H9 (cell line): ENCODE data around the gene MAD1L1. TPM values are rescaled to one million over a fixed set of nuclear protein-coding genes. Genes with fewer than 3 reads are reported as not detected.

Experiments
- DNase-seq: peaks from one replicate; pipeline ENCODE4 v3.0.0-alpha.2; 2017
- H2AFZ ChIP-seq: one replicate; pipeline ENCODE4 v1.6.1; 2013; ENCODE audit warnings: mild to moderate bottlenecking, low read length, control low read depth, moderate library complexity
- H2AK5ac ChIP-seq: 2 replicates; pipeline ENCODE4 v1.6.1; 2013; ENCODE audit warnings: low read length, control low read depth, mixed read lengths; ENCODE audit not compliant: insufficient read length
- H2BK120ac ChIP-seq: one replicate; pipeline ENCODE4 v1.6.1; 2013; ENCODE audit warnings: low read depth, mild to moderate bottlenecking, low read length, control low read depth, inconsistent platforms; ENCODE audit not compliant: poor library complexity, severe bottlenecking
- H2BK12ac ChIP-seq: 2 replicates; pipeline ENCODE4 v1.6.1; 2013; ENCODE audit warnings: low read length, control low read depth, mixed read lengths, low read depth; ENCODE audit not compliant: insufficient read length
- H2BK15ac ChIP-seq: 2 replicates; pipeline ENCODE4 v1.6.1; 2013; ENCODE audit warnings: low read depth, low read length, control low read depth
- H2BK20ac ChIP-seq: one replicate; pipeline ENCODE4 v1.6.1; 2013; ENCODE audit warnings: low read depth, mild to moderate bottlenecking, low read length, control low read depth, inconsistent platforms; ENCODE audit not compliant: poor library complexity, severe bottlenecking
- H2BK5ac ChIP-seq: 2 replicates; pipeline ENCODE4 v1.6.1; 2013; ENCODE audit warnings: low read length, control low read depth, mixed read lengths; ENCODE audit not compliant: insufficient read length
- H3K14ac ChIP-seq: 2 replicates; pipeline ENCODE4 v1.6.1; 2013; ENCODE audit warnings: low read length, control low read depth; ENCODE audit not compliant: insufficient read depth
- H3K18ac ChIP-seq: 2 replicates; pipeline ENCODE4 v1.6.1; 2013; ENCODE audit warnings: low read depth, mild to moderate bottlenecking, mixed read lengths, low read length, control low read depth; ENCODE audit not compliant: insufficient read length
- H3K23ac ChIP-seq: 2 replicates; pipeline ENCODE4 v1.6.1; 2013; ENCODE audit warnings: low read length, control low read depth, mixed read lengths, low read depth; ENCODE audit not compliant: insufficient read length
- H3K23me2 ChIP-seq: 2 replicates; pipeline ENCODE4 v1.6.1; 2013; ENCODE audit warnings: low read depth, mild to moderate bottlenecking, mixed read lengths, low read length, control low read depth; ENCODE audit not compliant: insufficient read length, poor library complexity, severe bottlenecking
- H3K27ac ChIP-seq: 2 replicates; pipeline ENCODE4 v1.5.1; 2013; ENCODE audit warnings: low read length, control low read depth, mixed read lengths, low read depth; ENCODE audit not compliant: insufficient read length
- H3K27me3 ChIP-seq: 2 replicates; pipeline ENCODE4 v1.6.1; 2013; ENCODE audit warnings: low read length, control low read depth, inconsistent platforms; ENCODE audit not compliant: insufficient read depth
- H3K4ac ChIP-seq: 2 replicates; pipeline ENCODE4 v1.6.1; 2013; ENCODE audit warnings: low read depth, mild to moderate bottlenecking, control low read depth, inconsistent platforms, low read length, moderate library complexity
- H3K4me1 ChIP-seq: 2 replicates; pipeline ENCODE4 v1.6.1; 2013; ENCODE audit warnings: low read length, control low read depth, inconsistent platforms; ENCODE audit not compliant: insufficient read depth
- H3K4me2 ChIP-seq: 2 replicates; pipeline ENCODE4 v1.6.1; 2013; ENCODE audit warnings: low read length, control low read depth, mixed read lengths; ENCODE audit not compliant: insufficient read length, insufficient read depth
- H3K56ac ChIP-seq: 2 replicates; pipeline ENCODE4 v1.6.1; 2013; ENCODE audit warnings: low read depth, mild to moderate bottlenecking, mixed read lengths, low read length, control low read depth; ENCODE audit not compliant: insufficient read length
- H3K79me1 ChIP-seq: 2 replicates; pipeline ENCODE4 v1.6.1; 2013; ENCODE audit warnings: low read depth, mild to moderate bottlenecking, moderate library complexity, low read length, control low read depth, inconsistent platforms; ENCODE audit not compliant: insufficient read depth, poor library complexity, severe bottlenecking
- H3K79me2 ChIP-seq: 2 replicates; pipeline ENCODE4 v1.6.1; 2013; ENCODE audit warnings: low read length, control low read depth, inconsistent platforms; ENCODE audit not compliant: insufficient read depth
- H3K9ac ChIP-seq: 2 replicates; pipeline ENCODE4 v1.6.1; 2013; ENCODE audit warnings: low read length, control low read depth, mixed read lengths; ENCODE audit not compliant: insufficient read length; ENCODE audit errors: extremely low read depth
- H3K9me3 ChIP-seq: one replicate; pipeline ENCODE4 v1.6.1; 2013; ENCODE audit warnings: low read depth, low read length, inconsistent platforms; ENCODE audit not compliant: control insufficient read depth
- H3T11ph ChIP-seq: one replicate; pipeline ENCODE4 v1.6.1; 2013; ENCODE audit warnings: mild to moderate bottlenecking, low read length, control low read depth, inconsistent platforms
- H4K20me1 ChIP-seq: one replicate; pipeline ENCODE4 v1.6.1; 2013; ENCODE audit not compliant: control insufficient read depth, insufficient read length, insufficient read depth
- H4K5ac ChIP-seq: 2 replicates; pipeline ENCODE4 v1.6.1; 2013; ENCODE audit warnings: low read depth, mild to moderate bottlenecking, mixed read lengths, low read length, control low read depth; ENCODE audit not compliant: insufficient read length
- H4K8ac ChIP-seq: replicated peaks from 2 replicates; pipeline ENCODE4 v1.6.1; 2013; ENCODE audit warnings: low read length, control low read depth, mixed read lengths, low read depth; ENCODE audit not compliant: insufficient read length
- H4K91ac ChIP-seq: 2 replicates; pipeline ENCODE4 v1.6.1; 2013; ENCODE audit warnings: low read depth, mild to moderate bottlenecking, moderate library complexity, mixed read lengths, low read length, control low read depth; ENCODE audit not compliant: insufficient read length
- H3K27ac Mint-ChIP-seq, 3 experiments: 2 replicates in 2 of 3; 3 replicates in 1 of 3; pipeline ENCODE4 v1.8.0; 2020 to 2021; ENCODE audit warnings: mixed read lengths in 3 of 3, mild to moderate bottlenecking in 1 of 3, moderate library complexity in 1 of 3
- H3K27me3 Mint-ChIP-seq: 2 replicates; pipeline ENCODE4 v1.8.0; 2021; ENCODE audit warnings: low read depth, mild to moderate bottlenecking, moderate library complexity, mixed read lengths
- H3K36me3 Mint-ChIP-seq, 3 experiments: 2 replicates in 2 of 3; 3 replicates in 1 of 3; pipeline ENCODE4 v1.8.0; 2020 to 2021; ENCODE audit warnings: low read depth in 3 of 3, mixed read lengths in 3 of 3; ENCODE audit not compliant: insufficient read depth in 1 of 3
- H3K4me1 Mint-ChIP-seq, 2 experiments: 2 replicates each; pipeline ENCODE4 v1.8.0; 2020; ENCODE audit warnings: mixed read lengths in 2 of 2
- H3K4me3 Mint-ChIP-seq, 2 experiments: 2 replicates in 1 of 2; 3 replicates in 1 of 2; pipeline ENCODE4 v1.8.0; 2020 to 2021; ENCODE audit warnings: mild to moderate bottlenecking in 2 of 2, mixed read lengths in 2 of 2, moderate library complexity in 1 of 2
- H3K9me3 Mint-ChIP-seq, 2 experiments: 2 replicates in 1 of 2; 3 replicates in 1 of 2; pipeline ENCODE4 v1.8.0; 2020; ENCODE audit warnings: mild to moderate bottlenecking in 2 of 2, mixed read lengths in 2 of 2, moderate library complexity in 1 of 2
- CTCF ChIP-seq: fragments of 200-600 bp; sonication (generic); conservative IDR thresholded peaks from 3 replicates; pipeline ENCODE4 v1.8.0; 2021; ENCODE audit warnings: antibody characterized with exemption, mild to moderate bottlenecking
- WGBS: extraction: QIAGEN DNeasy Blood & Tissue Kit; methylation state at CpG from one replicate; pipeline ENCODE4 v1.1.7; 2013; ENCODE audit warnings: missing lambda C conversion rate, low lambda C conversion rate, mixed read lengths; ENCODE audit not compliant: insufficient read length; ENCODE audit errors: extremely low coverage; 5-methylcytosine and 5-hydroxymethylcytosine counted together
- total RNA-seq: library from RNA; stranded (reverse); gene quantifications from 2 replicates; pipeline ENCODE4 v1.2.1, GENCODE V29; 2021

MAD1L1 gene
- total RNA-seq, 1 experiment from 2014 or later: 39.0 TPM

- Histone ChIP-seq H3K14ac (no peak overlapping the region), H2AK5ac (no peak overlapping the region), H3K27ac (no peak overlapping the region), H3K4me2 (no peak overlapping the region), H2BK120ac (no peak overlapping the region), H3K4me1 (no peaks in the 10 kb centered on the region; the same call in 1 of the 2 replicates), H4K8ac (no peak overlapping the region), H2BK5ac (no peak overlapping the region), H3K79me1 (no peaks in the 10 kb centered on the region), H3T11ph (no peak overlapping the region), H3K56ac (no peak overlapping the region), H3K23ac (no peak overlapping the region), H4K91ac (no peak overlapping the region), H3K27me3 (no peaks in the 10 kb centered on the region), H2BK20ac (no peak overlapping the region), H2BK15ac (no peak overlapping the region), H3K9ac (no peak overlapping the region), H4K20me1 (no peaks in the 10 kb centered on the region), H3K4ac (no peak overlapping the region), H3K9me3 (no peaks in the 10 kb centered on the region), H3K23me2 (no peaks in the 10 kb centered on the region), H2BK12ac (no peak overlapping the region), H3K18ac (no peak overlapping the region), H3K79me2 (no peaks in the 10 kb centered on the region), H4K5ac (no peak overlapping the region), H2AFZ (no peak overlapping the region)
- no peak for DNase-seq
- peaks cover 16 to 19% (median 17%) of the 10 kb centered on the region in 3 experiments; a peak in 6 of 7 replicates for H3K36me3 Mint-ChIP-seq
- peaks cover 8 to 22% of the 10 kb centered on the region in 2 experiments for H3K4me1 Mint-ChIP-seq
- no peak for TF ChIP-seq CTCF
- peak overlapping the region in 1 of 3 experiments; percentile 93; a peak in 1 of 7 replicates for H3K27ac Mint-ChIP-seq
- no peak overlapping the region for H3K4me3 Mint-ChIP-seq
- peaks cover 6 to 15% of the 10 kb centered on the region in 2 experiments for H3K9me3 Mint-ChIP-seq
- no peaks in the 10 kb centered on the region; the same call in 1 of the 2 replicates for H3K27me3 Mint-ChIP-seq
- no CpG with 5 or more reads among the region's 25 CpGs for WGBS
Measured at GRCh38 chr7:2045559-2046405, 187.0 kb downstream of the MAD1L1 start.
